GM18499 (cell line): Measurements from ENCODE around the gene AFDN.

Source experiments
- ATAC-seq: cut with Tn5 transposase; IDR thresholded peaks from one replicate; pipeline ENCODE4 v1.9.1; 2021; ENCODE audit warnings: moderate number of reproducible peaks; ENCODE audit not compliant: insufficient read depth, unreplicated experiment

AFDN gene, protein sequence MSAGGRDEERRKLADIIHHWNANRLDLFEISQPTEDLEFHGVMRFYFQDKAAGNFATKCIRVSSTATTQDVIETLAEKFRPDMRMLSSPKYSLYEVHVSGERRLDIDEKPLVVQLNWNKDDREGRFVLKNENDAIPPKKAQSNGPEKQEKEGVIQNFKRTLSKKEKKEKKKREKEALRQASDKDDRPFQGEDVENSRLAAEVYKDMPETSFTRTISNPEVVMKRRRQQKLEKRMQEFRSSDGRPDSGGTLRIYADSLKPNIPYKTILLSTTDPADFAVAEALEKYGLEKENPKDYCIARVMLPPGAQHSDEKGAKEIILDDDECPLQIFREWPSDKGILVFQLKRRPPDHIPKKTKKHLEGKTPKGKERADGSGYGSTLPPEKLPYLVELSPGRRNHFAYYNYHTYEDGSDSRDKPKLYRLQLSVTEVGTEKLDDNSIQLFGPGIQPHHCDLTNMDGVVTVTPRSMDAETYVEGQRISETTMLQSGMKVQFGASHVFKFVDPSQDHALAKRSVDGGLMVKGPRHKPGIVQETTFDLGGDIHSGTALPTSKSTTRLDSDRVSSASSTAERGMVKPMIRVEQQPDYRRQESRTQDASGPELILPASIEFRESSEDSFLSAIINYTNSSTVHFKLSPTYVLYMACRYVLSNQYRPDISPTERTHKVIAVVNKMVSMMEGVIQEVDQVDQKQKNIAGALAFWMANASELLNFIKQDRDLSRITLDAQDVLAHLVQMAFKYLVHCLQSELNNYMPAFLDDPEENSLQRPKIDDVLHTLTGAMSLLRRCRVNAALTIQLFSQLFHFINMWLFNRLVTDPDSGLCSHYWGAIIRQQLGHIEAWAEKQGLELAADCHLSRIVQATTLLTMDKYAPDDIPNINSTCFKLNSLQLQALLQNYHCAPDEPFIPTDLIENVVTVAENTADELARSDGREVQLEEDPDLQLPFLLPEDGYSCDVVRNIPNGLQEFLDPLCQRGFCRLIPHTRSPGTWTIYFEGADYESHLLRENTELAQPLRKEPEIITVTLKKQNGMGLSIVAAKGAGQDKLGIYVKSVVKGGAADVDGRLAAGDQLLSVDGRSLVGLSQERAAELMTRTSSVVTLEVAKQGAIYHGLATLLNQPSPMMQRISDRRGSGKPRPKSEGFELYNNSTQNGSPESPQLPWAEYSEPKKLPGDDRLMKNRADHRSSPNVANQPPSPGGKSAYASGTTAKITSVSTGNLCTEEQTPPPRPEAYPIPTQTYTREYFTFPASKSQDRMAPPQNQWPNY (N-terminal part only)

DNA sequence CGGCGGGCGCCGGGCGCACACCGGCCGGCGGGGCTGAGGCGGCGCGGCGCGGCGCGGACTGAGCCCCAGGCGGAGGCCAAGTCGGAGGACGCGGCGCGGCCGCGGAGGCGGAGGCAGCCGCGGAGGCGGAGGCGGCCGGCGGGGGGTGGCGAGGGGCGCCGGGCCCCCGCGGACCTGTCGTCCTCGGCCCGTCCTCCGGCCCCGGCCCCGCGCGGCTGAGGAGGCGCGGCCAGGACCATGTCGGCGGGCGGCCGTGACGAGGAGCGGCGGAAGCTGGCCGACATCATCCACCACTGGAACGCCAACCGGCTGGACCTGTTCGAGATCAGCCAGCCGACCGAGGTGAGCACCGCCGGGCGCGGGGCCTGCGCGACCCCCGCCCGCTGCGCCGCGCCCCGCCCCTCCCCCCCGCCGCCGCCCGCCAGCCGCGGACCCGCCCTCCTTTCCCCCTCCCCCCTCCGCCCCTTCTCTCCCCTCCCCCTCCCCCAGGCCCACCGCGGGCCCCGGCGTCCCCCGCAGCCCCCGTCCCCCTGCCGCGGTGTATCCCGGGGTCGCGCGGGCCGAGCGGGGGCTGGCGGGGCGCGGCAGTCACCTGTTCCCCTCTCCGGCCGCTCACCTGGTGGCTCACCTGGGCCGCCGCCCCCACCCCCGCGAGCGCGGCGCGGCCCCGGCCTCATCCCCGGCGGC lies at the start of gene AFDN:
Gene AFDN, plus strand, starts transcription at position 16 of the 687 bp plus-strand sequence. Its CDS starts 222 bp downstream, at position 238.
- no peak for ATAC-seq

DNA sequence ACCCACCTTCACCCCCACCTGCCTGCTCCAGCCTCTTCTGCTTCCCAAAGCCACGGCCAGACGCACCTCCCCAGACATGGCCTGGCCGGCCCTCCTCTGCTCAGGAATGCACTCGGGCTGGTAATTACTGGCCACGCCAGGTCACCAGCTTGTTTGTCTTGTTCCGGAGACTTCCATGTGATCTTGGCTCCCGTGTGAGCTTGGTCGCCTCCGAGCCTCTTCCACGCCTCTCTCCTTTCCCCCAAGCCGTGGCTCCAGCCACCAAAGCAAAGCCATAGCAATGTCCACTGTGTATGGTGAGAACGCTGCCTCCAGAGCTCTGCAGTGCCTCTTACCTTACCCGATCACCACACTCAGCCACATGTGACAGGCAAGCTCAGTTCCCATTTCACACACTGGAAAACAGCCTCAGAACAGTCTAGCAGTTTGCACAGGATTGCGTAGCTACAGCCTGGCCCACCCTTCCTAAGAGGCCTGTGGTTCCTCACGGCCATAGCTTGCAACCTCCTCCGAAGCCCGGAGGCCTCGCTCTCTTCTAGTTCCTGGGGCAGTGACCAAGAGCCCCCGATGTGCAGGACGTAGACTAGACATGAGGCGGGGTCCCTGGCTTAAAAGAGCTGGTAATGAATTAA lies 48.1 kb upstream of the AFDN start:
- no peak for ATAC-seq

- ATAC-seq: no peak
These were observed 47.4 kb upstream of the AFDN start for GRCh38 chr6:167779129-167779992.

- ATAC-seq: no peak
These were observed 46.6 kb upstream of the AFDN start for GRCh38 chr6:167779993-167780655.

- no peak for ATAC-seq
These were observed 45.5 kb upstream of the AFDN start for GRCh38 chr6:167781066-167781767.

- no peak for ATAC-seq
These were observed 44.8 kb upstream of the AFDN start for GRCh38 chr6:167781868-167782267.

DNA sequence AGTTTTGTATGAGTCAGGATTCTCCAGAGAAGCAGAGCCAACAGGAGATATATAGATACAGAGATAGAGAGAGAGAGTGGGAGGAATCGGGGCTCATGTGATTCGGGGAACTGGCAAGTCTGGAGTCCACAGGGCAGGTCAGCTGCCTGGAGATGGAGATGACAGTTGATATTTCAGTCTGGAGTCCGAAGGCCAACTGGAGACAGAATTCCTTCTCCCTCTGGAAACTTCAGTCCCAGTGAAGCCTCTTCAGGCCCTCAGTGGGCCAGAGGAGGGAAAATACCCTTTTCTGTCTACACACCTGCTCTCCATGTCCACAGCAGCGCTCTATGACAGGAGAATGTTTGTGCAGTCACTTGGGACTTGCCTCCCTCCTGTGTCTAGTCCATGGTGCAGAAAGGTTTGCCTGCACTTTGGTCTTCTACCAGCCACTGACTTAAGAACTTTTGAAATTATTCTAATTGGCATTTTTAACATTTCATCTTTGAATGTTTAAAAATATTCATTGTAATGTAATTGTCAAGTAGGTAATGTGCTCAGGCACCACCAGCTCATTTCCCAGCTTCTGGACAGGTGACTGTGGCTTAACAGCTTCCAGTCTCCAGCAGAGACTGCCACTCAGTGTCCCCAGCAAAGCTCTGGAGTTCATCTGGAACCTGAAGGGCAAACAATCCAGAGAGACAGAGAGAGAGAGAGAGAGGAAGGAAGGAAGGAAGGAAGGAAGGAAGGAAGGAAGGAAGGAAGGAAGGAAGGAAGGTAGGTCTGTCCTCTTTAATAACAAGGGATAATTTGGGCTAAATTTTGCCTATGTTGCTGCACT lies 43.8 kb upstream of the AFDN start:
- no peak for ATAC-seq

- ATAC-seq: no peak
These were observed 39.6 kb upstream of the AFDN start for GRCh38 chr6:167786853-167787675.

- ATAC-seq: no peak
These were observed 38.7 kb upstream of the AFDN start for GRCh38 chr6:167787896-167788562.

DNA sequence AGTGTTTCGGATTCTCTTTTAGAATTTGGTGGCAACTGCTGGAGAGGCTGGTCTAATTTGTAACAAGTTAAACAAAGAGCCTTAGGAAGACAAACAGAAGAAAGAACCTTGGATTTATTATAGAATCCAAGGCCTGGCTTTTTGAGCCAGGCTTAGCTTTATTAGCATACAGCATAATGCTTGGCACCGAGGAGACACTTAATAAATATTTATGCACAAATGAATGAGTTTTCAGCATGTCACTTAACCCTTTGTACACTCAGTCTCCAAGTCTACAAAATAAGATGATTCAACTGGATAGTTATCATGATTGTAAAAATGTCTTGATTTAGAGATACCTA lies 38.2 kb upstream of the AFDN start:
- no peak for ATAC-seq

DNA sequence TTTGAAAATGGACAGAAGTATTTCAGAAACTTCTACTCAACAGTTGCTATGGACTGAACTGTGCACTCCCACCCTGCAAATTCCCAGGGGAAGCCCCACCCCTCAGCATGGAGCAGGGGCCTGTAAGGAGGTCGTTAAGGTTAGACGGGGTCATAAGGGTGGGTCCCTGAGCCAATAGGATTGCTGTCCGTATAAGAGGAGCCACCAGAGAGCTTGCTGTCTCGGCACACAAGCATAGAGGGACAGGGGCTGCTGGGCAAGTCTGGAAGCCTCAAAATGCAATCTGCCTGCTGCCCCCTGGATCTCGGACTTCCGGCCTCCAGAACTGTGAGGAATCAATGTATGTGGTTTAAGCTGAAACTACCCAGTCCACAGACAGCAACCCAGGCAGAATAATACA lies 37.4 kb upstream of the AFDN start:
- ATAC-seq: no peak

- no peak for ATAC-seq
These were observed 35.5 kb upstream of the AFDN start for GRCh38 chr6:167791091-167791779.

DNA sequence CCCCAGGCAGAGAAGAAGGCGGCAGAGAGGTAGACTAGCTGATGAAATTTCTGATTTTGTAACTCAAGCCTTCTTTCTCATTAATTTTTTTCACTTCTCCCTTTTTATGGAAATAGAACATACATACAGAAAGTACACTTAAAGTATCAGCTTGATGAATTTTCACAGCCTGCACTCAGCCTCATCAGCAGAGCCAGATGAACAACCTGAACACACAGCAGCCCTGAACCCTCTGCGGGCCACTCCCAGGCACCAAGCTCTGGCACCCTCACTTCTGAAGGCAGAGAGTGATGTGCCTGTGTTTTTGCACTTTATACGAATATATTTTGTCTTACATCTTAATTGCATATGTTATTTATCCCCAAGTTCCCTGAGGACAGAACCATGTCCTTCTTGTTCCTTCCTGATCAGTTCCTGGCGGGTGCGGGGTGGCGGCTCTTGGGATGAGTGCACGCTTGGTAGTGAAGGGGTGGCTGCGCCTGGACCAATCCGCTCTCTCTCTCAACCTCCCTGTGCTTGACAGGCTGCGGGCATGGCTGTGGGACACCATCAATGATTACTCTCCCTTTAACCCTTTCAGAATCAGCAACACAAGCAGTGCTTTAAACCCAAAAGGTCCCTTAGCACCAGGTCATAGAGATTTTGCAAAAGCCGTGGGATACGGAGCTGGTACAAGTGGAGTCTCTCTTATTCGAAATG lies 34.8 kb upstream of the AFDN start:
- ATAC-seq: no peak

DNA sequence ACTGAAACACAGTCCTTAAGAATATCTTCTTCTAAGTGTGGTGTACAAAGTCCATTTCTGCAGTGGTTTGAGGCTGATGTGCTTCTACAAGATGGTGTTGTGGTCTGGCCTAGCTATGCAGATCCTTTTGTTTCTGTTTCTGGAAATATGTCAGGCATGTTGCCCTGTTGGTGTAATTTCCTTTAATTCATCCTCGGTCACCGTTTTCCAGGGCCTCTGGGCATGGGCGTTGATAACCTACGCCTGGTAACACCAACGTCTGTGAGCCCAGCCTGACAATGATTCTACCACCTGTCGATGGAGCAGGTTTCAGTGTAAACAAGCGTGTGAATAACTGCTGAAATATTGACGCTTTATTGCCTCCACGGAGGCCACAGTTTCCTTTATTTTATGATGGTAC lies 33.3 kb upstream of the AFDN start:
- ATAC-seq: no peak
